ENCODE data around the gene ZFYVE28.

DNA sequence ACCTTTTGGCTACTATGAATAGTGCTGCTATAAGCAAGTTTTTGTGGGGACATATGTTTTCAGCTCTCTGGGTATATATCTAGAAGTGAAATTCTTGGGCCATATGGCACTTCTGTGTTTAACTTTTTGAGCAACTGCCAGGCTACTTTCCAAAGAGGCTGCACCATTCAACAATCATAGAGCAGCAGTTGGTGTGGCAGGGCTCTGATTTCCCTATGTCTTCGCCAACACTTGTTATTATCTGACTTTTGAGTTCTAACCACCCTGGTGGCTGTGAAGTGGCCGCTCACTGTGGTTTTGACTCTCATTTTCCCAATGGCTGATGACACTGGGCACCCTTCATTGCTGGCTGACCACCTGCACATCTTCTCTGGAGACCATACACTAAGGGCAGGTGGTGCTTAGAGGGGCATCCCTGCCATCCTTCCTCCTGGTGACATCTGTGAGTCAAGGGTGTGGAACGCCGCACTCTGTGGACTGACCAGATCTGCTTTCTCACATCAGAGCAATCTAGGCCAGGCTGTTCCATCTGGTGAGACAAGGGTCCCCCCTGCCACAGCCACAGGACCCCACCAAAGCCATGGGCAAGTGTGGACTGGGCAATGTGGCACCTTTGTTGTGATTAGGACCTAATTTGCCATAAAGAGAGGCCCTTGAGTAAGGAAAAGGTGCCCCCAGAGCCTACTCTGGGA is 49.6 kb downstream of the ZFYVE28 start:
- TF ChIP-seq, protein P1, sequence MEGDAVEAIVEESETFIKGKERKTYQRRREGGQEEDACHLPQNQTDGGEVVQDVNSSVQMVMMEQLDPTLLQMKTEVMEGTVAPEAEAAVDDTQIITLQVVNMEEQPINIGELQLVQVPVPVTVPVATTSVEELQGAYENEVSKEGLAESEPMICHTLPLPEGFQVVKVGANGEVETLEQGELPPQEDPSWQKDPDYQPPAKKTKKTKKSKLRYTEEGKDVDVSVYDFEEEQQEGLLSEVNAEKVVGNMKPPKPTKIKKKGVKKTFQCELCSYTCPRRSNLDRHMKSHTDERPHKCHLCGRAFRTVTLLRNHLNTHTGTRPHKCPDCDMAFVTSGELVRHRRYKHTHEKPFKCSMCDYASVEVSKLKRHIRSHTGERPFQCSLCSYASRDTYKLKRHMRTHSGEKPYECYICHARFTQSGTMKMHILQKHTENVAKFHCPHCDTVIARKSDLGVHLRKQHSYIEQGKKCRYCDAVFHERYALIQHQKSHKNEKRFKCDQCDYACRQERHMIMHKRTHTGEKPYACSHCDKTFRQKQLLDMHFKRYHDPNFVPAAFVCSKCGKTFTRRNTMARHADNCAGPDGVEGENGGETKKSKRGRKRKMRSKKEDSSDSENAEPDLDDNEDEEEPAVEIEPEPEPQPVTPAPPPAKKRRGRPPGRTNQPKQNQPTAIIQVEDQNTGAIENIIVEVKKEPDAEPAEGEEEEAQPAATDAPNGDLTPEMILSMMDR (IDR thresholded peaks at IDR 0.05) = no peak
- no peak for TF ChIP-seq EZH2phosphoT487 (IDR thresholded peaks at IDR 0.05)
